DOHH2 (cell line): ENCODE results near the gene SEC22A.

ENCODE experiments used
- H3F3A ChIP-seq: fragments of 200-600 bp; sonication (generic), shearing (Covaris generic); 2 replicates; pipeline ENCODE4 v1.6.0; 2016; ENCODE audit warnings: antibody characterized with exemption, mild to moderate bottlenecking; ENCODE audit not compliant: control insufficient read depth, insufficient read depth
- H3K27ac ChIP-seq: fragments of 200-600 bp; sonication (generic); 2 replicates; pipeline ENCODE4 v1.5.1; 2014; ENCODE audit warnings: low read depth, mild to moderate bottlenecking, low read length, moderate library complexity
- H3K27me3 ChIP-seq: fragments of 200-600 bp; sonication (generic); 2 replicates; pipeline ENCODE4 v1.6.1; 2014; ENCODE audit warnings: mild to moderate bottlenecking, low read length, mixed read lengths; ENCODE audit not compliant: control insufficient read depth
- H3K36me3 ChIP-seq: fragments of 200-600 bp; sonication (generic); 2 replicates; pipeline ENCODE4 v1.6.1; 2014; ENCODE audit warnings: mild to moderate bottlenecking, low read length, moderate library complexity, mixed read lengths; ENCODE audit not compliant: control insufficient read depth
- H3K4me1 ChIP-seq: fragments of 200-600 bp; sonication (generic); 2 replicates; pipeline ENCODE4 v1.6.1; 2014; ENCODE audit warnings: mild to moderate bottlenecking, low read length, mixed read lengths; ENCODE audit not compliant: control insufficient read depth
- H3K4me2 ChIP-seq: fragments of 200-600 bp; sonication (generic); 2 replicates; pipeline ENCODE4 v1.6.0; 2014; ENCODE audit warnings: mild to moderate bottlenecking, low read length, moderate library complexity
- H3K4me3 ChIP-seq: fragments of 200-600 bp; sonication (generic); 2 replicates; pipeline ENCODE4 v1.5.1; 2014; ENCODE audit warnings: mild to moderate bottlenecking, low read length, mixed read lengths
- H3K79me2 ChIP-seq: fragments of 200-600 bp; sonication (generic); 2 replicates; pipeline ENCODE4 v1.6.1; 2014; ENCODE audit warnings: mild to moderate bottlenecking, low read length, mixed read lengths; ENCODE audit not compliant: control insufficient read depth
- H3K9me2 ChIP-seq: fragments of 200-600 bp; sonication (generic); replicated peaks from 2 replicates; pipeline ENCODE4 v1.6.1; 2014; ENCODE audit warnings: mild to moderate bottlenecking, low read length, mixed read lengths; ENCODE audit not compliant: control insufficient read depth
- H3K9me3 ChIP-seq: fragments of 200-600 bp; sonication (generic); 2 replicates; pipeline ENCODE4 v1.6.1; 2014; ENCODE audit warnings: antibody characterized with exemption, low read length, mixed read lengths; ENCODE audit not compliant: control insufficient read depth, insufficient read depth
- H4K20me1 ChIP-seq: fragments of 200-600 bp; sonication (generic); 2 replicates; pipeline ENCODE4 v1.6.0; 2014; ENCODE audit warnings: low read depth, mild to moderate bottlenecking, antibody characterized with exemption, low read length, moderate library complexity; ENCODE audit not compliant: control insufficient read depth, insufficient read depth
- EZH2phosphoT487 ChIP-seq: fragments of 200-600 bp; sonication (generic); IDR thresholded peaks from 2 replicates; pipeline ENCODE4 v1.6.1; 2017; ENCODE audit warnings: borderline replicate concordance, mild to moderate bottlenecking, antibody characterized with exemption, low read length, moderate library complexity, mixed read lengths
- TF ChIP-seq, protein P1 (sequence below): fragments of 200-600 bp; sonication (generic); IDR thresholded peaks from one replicate; pipeline ENCODE4 v1.5.1; 2014; ENCODE audit warnings: antibody characterized with exemption, mild to moderate bottlenecking, low read depth, low read length; ENCODE audit not compliant: poor library complexity, severe bottlenecking

The SEC22A gene

GRCh38 chr3:123163141-123163540 is 38.6 kb upstream of the SEC22A start:
- no peak for TF ChIP-seq EZH2phosphoT487
- TF ChIP-seq, protein P1, sequence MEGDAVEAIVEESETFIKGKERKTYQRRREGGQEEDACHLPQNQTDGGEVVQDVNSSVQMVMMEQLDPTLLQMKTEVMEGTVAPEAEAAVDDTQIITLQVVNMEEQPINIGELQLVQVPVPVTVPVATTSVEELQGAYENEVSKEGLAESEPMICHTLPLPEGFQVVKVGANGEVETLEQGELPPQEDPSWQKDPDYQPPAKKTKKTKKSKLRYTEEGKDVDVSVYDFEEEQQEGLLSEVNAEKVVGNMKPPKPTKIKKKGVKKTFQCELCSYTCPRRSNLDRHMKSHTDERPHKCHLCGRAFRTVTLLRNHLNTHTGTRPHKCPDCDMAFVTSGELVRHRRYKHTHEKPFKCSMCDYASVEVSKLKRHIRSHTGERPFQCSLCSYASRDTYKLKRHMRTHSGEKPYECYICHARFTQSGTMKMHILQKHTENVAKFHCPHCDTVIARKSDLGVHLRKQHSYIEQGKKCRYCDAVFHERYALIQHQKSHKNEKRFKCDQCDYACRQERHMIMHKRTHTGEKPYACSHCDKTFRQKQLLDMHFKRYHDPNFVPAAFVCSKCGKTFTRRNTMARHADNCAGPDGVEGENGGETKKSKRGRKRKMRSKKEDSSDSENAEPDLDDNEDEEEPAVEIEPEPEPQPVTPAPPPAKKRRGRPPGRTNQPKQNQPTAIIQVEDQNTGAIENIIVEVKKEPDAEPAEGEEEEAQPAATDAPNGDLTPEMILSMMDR = no peak
- Histone ChIP-seq H3K4me1 (no peaks in the 10 kb centered on the region), H3F3A (no peaks in the 10 kb centered on the region)

GRCh38 chr3:123165163-123165562 is 36.6 kb upstream of the SEC22A start:
- Histone ChIP-seq H3K4me2 (no peak overlapping the region), H3K27ac (no peak overlapping the region), H3K36me3 (no peaks in the 10 kb centered on the region), H3K9me2 (no peaks in the 10 kb centered on the region), H3K4me3 (no peak overlapping the region), H3K27me3 (no peaks in the 10 kb centered on the region), H4K20me1 (no peaks in the 10 kb centered on the region), H3F3A (no peaks in the 10 kb centered on the region), H3K4me1 (no peaks in the 10 kb centered on the region), H3K79me2 (no peaks in the 10 kb centered on the region), H3K9me3 (no peaks in the 10 kb centered on the region)
- TF ChIP-seq, protein P1 = no peak
- no peak for TF ChIP-seq EZH2phosphoT487

More at GRCh38 chr3:123163141-123163540, 38.6 kb upstream of the SEC22A start:
- no peak overlapping the region for H3K27ac ChIP-seq
- no peaks in the 10 kb centered on the region for H3K36me3 ChIP-seq
- no peaks in the 10 kb centered on the region for H3K9me3 ChIP-seq
- no peaks in the 10 kb centered on the region for H3K9me2 ChIP-seq
- no peaks in the 10 kb centered on the region for H3K79me2 ChIP-seq
- no peaks in the 10 kb centered on the region for H3K27me3 ChIP-seq
- no peak overlapping the region for H3K4me2 ChIP-seq
- no peak overlapping the region for H3K4me3 ChIP-seq
- no peaks in the 10 kb centered on the region for H4K20me1 ChIP-seq

DNA sequence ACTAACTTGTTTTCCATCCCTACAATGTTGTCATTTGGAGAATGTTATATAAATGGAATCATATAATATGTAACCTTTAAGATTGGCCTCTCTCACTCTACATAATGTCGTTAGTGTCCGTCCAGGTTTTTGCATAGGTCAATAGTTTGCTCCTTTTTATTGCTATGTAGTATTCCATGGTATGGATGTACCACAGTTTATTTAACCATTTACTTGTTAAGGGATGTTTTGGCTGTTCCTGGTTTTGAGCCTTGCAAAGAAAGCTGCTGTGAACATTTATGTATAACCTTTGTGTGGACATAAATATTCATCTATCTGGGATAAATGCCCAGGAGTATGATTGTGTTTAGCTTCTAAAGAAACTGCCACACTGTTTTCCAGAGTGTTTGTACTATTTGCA is 34.1 kb upstream of the SEC22A start:
- H3K4me1 ChIP-seq = no peaks in the 10 kb centered on the region
- H3K9me3 ChIP-seq = no peaks in the 10 kb centered on the region
- no peaks in the 10 kb centered on the region for H3K9me2 ChIP-seq
- H3F3A ChIP-seq = no peaks in the 10 kb centered on the region
- H4K20me1 ChIP-seq = no peaks in the 10 kb centered on the region
- no peak for TF ChIP-seq EZH2phosphoT487
- TF ChIP-seq, protein P1 = no peak
- no peak overlapping the region for H3K4me2 ChIP-seq
- no peaks in the 10 kb centered on the region for H3K36me3 ChIP-seq
- H3K79me2 ChIP-seq = no peaks in the 10 kb centered on the region
- H3K4me3 ChIP-seq = no peak overlapping the region
- no peaks in the 10 kb centered on the region for H3K27me3 ChIP-seq
- H3K27ac ChIP-seq = no peak overlapping the region

DNA sequence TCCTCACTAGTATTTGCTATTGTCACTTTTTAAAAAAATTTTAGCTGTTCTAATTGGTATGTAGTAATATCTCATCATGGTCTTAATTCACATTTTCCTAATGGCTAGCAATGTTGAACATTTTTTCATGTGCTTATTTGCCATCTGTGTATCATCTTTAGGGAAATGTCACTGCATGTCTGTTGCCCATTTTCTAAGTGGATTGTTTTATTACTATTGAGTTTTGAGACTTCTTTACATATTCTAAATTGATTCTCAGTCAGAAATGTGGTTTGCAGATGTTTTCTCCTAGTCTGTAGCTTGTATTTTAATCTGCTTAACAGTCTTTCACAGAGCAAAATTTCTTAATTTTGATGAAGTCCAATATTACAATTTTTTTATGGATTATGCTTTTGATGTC is 33.6 kb upstream of the SEC22A start:
- TF ChIP-seq, protein P1 = no peak
- TF ChIP-seq EZH2phosphoT487 = no peak
- Histone ChIP-seq H3K79me2 (no peaks in the 10 kb centered on the region), H3F3A (no peaks in the 10 kb centered on the region), H3K4me1 (no peaks in the 10 kb centered on the region), H3K27ac (no peak overlapping the region), H3K36me3 (no peaks in the 10 kb centered on the region), H3K4me2 (no peak overlapping the region), H3K9me2 (no peaks in the 10 kb centered on the region), H3K27me3 (no peaks in the 10 kb centered on the region), H4K20me1 (no peaks in the 10 kb centered on the region), H3K4me3 (no peak overlapping the region), H3K9me3 (no peaks in the 10 kb centered on the region)
